ENCODE data around the gene POLE2.
A peak's percentile ranks its signal among the peaks of the same experiment; 100 is the strongest.

- TF ChIP-seq POLR2A (IDR thresholded peaks at IDR 0.05) (peak; percentile 6 to 81 (median 62)), CTCF (IDR thresholded peaks at IDR 0.05 in 8 of 11, conservative IDR thresholded peaks at IDR 0.05 in 3 of 11) (peak; percentile 74 to 95 (median 90)), POLR2AphosphoS5 (IDR thresholded peaks at IDR 0.05) (peak; percentile 92 to 94 (median 93))
Observed at GRCh38 chr14:49633640-49634546, 54.1 kb downstream of the POLE2 start.

Measured in spleen (tissue), 7 donors.